HepG2 (cell line): Measurements from ENCODE around the gene SLC6A8. TPM values are rescaled to one million over a fixed set of nuclear protein-coding genes. Genes with fewer than 3 reads are reported as not detected.

Experiments used
- CHCHD3 ChIP-seq: sonication (generic); formaldehyde crosslinking; IDR thresholded peaks from 2 replicates; pipeline ENCODE4 v1.8.0; 2022; ENCODE audit warnings: mild to moderate bottlenecking, missing genetic modification reagents, moderate library complexity
- FOXJ3 ChIP-seq: sonication (generic); formaldehyde crosslinking; IDR thresholded peaks from 2 replicates; pipeline ENCODE4 v1.4.0; 2020; ENCODE audit warnings: missing genetic modification reagents, mild to moderate bottlenecking, borderline replicate concordance
- FOXK2 ChIP-seq: fragments of 450-650 bp; IDR thresholded peaks from 2 replicates; pipeline ENCODE4 v1.6.1; 2016
- GFI1 ChIP-seq: sonication (generic); formaldehyde crosslinking; IDR thresholded peaks from 2 replicates; pipeline ENCODE4 v1.5.0; 2020; ENCODE audit warnings: missing genetic modification reagents, mild to moderate bottlenecking, borderline replicate concordance
- MED13 ChIP-seq: sonication (generic); formaldehyde crosslinking; IDR thresholded peaks from 2 replicates; pipeline ENCODE4 v1.5.0; 2020; ENCODE audit warnings: missing genetic modification reagents
- MEIS1 ChIP-seq: sonication (generic); formaldehyde crosslinking; IDR thresholded peaks from 2 replicates; pipeline ENCODE4 v1.9.0; 2021; ENCODE audit warnings: mild to moderate bottlenecking, missing genetic modification reagents, moderate library complexity, borderline replicate concordance
- NR2F1 ChIP-seq, 2 experiments: fragments of 450-650 bp in 1 of 2; formaldehyde crosslinking in 1 of 2; IDR thresholded peaks; 2 replicates each; pipeline versions ENCODE4 v1.5.0 to v1.6.1; 2016 to 2020; ENCODE audit warnings: mild to moderate bottlenecking in 1 of 2, missing compliant biosample characterization in 1 of 2, missing genetic modification reagents in 1 of 2, moderate library complexity in 1 of 2
- ZFP1 ChIP-seq: IDR thresholded peaks from 2 replicates; pipeline ENCODE4 v1.6.1; 2016
- ZNF253 ChIP-seq: sonication (generic); formaldehyde crosslinking; IDR thresholded peaks from 2 replicates; pipeline ENCODE4 v1.8.0; 2022; ENCODE audit warnings: mild to moderate bottlenecking, missing genetic modification reagents, borderline replicate concordance
- ZNF337 ChIP-seq: sonication (generic); formaldehyde crosslinking; IDR thresholded peaks from 2 replicates; pipeline ENCODE4 v1.5.1; 2020; ENCODE audit warnings: missing genetic modification reagents, low read depth, mild to moderate bottlenecking, borderline replicate concordance
- ZNF563 ChIP-seq: sonication (generic); formaldehyde crosslinking; IDR thresholded peaks from 2 replicates; pipeline ENCODE4 v1.8.0; 2022; ENCODE audit warnings: mild to moderate bottlenecking, moderate library complexity, missing genetic modification reagents
- ZNF652 ChIP-seq: IDR thresholded peaks from 2 replicates; pipeline ENCODE4 v1.6.1; 2016; ENCODE audit warnings: low read depth, borderline replicate concordance
- ZNF773 ChIP-seq: sonication (generic); formaldehyde crosslinking; IDR thresholded peaks from 2 replicates; pipeline ENCODE4 v1.4.0; 2020; ENCODE audit warnings: missing genetic modification reagents, borderline replicate concordance
- ZSCAN12 ChIP-seq: sonication (generic); formaldehyde crosslinking; IDR thresholded peaks from 2 replicates; pipeline ENCODE4 v1.9.0; 2021; ENCODE audit warnings: mild to moderate bottlenecking, missing genetic modification reagents
- ZSCAN29 ChIP-seq: sonication (generic); formaldehyde crosslinking; conservative IDR thresholded peaks from 2 replicates; pipeline ENCODE4 v1.4.0; 2020; ENCODE audit warnings: mild to moderate bottlenecking, missing genetic modification reagents
- polyA plus RNA-seq, 8 experiments: library from polyadenylated mRNA; depleted of rRNA in 3 of 8; stranded (reverse) in 7 of 8; unstranded in 1 of 8; fragments of >200 nt; fragmentation: Illumina TruSeq in 4 of 8; extraction: Trizol in 4 of 8; gene quantifications; 2 replicates each; pipeline versions ENCODE4 v1.2.1 to v1.2.3, GENCODE V29; 2011 to 2016; ENCODE audit warnings: low read depth in 4 of 8, missing spikeins in 1 of 8, mixed read lengths in 1 of 8; ENCODE audit not compliant: insufficient read depth in 1 of 8
- total RNA-seq, 5 experiments: library from RNA; depleted of rRNA; stranded (reverse); fragments of >200 nt; fragmentation: Illumina TruSeq; extraction: Trizol; gene quantifications; 2 replicates each; pipeline ENCODE4 v1.2.3, GENCODE V29; 2016; ENCODE audit warnings: low read depth in 1 of 5
- TF ChIP-seq, protein P1 (sequence below): sonication (generic); formaldehyde crosslinking; IDR thresholded peaks from 2 replicates; pipeline ENCODE4 v1.9.0; 2021; ENCODE audit warnings: missing genetic modification reagents, borderline replicate concordance
- TF ChIP-seq, protein P2 (sequence below): sonication (generic); formaldehyde crosslinking; IDR thresholded peaks from 2 replicates; pipeline ENCODE4 v1.5.1; 2020; ENCODE audit warnings: mild to moderate bottlenecking, moderate library complexity, missing genetic modification reagents
- TF ChIP-seq, protein P3 (sequence below): sonication (generic); formaldehyde crosslinking; IDR thresholded peaks from 2 replicates; pipeline ENCODE4 v1.5.0; 2020; ENCODE audit warnings: mild to moderate bottlenecking, missing genetic modification reagents, moderate library complexity
- TF ChIP-seq, protein P4 (sequence below): sonication (generic); formaldehyde crosslinking; conservative IDR thresholded peaks from 2 replicates; pipeline ENCODE4 v1.5.0; 2020; ENCODE audit warnings: missing genetic modification reagents
- TF ChIP-seq, protein P5 (sequence below), 2 experiments: sonication (generic) in 1 of 2; formaldehyde crosslinking in 1 of 2; IDR thresholded peaks; 2 replicates each; pipeline versions ENCODE4 v1.4.0 to v1.6.1; 2018 to 2020; ENCODE audit warnings: missing genetic modification reagents in 2 of 2, borderline replicate concordance in 1 of 2, low read depth in 1 of 2, mild to moderate bottlenecking in 1 of 2, missing biosample characterization in 1 of 2

The SLC6A8 gene
- total and polyA plus RNA-seq, 2 of the 13 experiments (the other 11 are each of a cell fraction or from before 2014, with no cell fraction given), result 13.9 to 176 TPM

DNA sequence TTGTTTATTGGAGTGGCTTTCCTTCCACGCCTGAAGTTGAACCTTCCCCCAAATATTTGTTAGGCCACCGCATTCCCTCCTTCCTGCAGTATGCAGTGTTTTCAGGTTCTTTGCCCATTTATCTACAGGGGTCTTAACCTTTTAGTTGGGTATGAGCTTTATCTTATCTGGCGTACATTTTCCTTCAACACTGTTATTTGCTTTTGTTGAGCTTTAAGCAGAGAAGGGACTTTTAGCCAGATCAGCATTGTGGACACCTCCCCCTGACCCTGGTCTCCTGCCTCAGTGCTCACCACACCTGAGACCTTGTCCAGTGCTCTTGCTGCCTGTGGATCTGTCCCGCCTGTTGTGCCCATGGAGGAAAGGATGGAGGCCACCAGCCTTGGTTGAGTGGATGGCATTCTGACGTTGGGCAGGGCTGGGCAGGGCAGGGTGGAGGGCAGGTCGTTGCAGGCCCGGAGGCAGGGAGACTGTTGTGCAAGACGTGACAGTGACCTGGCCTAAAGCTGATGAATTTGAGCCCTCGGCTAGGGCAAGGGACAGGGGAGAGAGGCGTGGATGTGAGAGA, 41.7 kb upstream of the SLC6A8 start (continued):
- TF ChIP-seq GFI1 (CRISPR knock-in tag) (no peak), ZSCAN29 (no peak), CHCHD3 (CRISPR knock-in tag) (no peak), ZNF253 (CRISPR knock-in tag) (no peak), ZFP1 (no peak), ZSCAN12 (CRISPR knock-in tag) (no peak), ZNF563 (CRISPR knock-in tag) (no peak), ZNF337 (no peak), FOXK2 (no peak), MED13 (peak; percentile 38; the same call in 1 of the 2 replicates), MEIS1 (CRISPR knock-in tag) (no peak), ZNF652 (CRISPR knock-in tag) (no peak), FOXJ3 (CRISPR knock-in tag) (peak; percentile 49; the same call in 1 of the 2 replicates), ZNF773 (CRISPR knock-in tag) (no peak), NR2F1 (CRISPR knock-in tag; IDR thresholded peaks at IDR 0.05) (peak in 1 of 2 experiments; percentile 24; a peak in 2 of 4 replicates)
- TF ChIP-seq, protein P1, sequence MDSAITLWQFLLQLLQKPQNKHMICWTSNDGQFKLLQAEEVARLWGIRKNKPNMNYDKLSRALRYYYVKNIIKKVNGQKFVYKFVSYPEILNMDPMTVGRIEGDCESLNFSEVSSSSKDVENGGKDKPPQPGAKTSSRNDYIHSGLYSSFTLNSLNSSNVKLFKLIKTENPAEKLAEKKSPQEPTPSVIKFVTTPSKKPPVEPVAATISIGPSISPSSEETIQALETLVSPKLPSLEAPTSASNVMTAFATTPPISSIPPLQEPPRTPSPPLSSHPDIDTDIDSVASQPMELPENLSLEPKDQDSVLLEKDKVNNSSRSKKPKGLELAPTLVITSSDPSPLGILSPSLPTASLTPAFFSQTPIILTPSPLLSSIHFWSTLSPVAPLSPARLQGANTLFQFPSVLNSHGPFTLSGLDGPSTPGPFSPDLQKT (CRISPR knock-in tag), result no peak
- TF ChIP-seq, protein P2, sequence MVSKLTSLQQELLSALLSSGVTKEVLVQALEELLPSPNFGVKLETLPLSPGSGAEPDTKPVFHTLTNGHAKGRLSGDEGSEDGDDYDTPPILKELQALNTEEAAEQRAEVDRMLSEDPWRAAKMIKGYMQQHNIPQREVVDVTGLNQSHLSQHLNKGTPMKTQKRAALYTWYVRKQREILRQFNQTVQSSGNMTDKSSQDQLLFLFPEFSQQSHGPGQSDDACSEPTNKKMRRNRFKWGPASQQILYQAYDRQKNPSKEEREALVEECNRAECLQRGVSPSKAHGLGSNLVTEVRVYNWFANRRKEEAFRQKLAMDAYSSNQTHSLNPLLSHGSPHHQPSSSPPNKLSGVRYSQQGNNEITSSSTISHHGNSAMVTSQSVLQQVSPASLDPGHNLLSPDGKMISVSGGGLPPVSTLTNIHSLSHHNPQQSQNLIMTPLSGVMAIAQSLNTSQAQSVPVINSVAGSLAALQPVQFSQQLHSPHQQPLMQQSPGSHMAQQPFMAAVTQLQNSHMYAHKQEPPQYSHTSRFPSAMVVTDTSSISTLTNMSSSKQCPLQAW (CRISPR knock-in tag), result no peak
- TF ChIP-seq, protein P3, sequence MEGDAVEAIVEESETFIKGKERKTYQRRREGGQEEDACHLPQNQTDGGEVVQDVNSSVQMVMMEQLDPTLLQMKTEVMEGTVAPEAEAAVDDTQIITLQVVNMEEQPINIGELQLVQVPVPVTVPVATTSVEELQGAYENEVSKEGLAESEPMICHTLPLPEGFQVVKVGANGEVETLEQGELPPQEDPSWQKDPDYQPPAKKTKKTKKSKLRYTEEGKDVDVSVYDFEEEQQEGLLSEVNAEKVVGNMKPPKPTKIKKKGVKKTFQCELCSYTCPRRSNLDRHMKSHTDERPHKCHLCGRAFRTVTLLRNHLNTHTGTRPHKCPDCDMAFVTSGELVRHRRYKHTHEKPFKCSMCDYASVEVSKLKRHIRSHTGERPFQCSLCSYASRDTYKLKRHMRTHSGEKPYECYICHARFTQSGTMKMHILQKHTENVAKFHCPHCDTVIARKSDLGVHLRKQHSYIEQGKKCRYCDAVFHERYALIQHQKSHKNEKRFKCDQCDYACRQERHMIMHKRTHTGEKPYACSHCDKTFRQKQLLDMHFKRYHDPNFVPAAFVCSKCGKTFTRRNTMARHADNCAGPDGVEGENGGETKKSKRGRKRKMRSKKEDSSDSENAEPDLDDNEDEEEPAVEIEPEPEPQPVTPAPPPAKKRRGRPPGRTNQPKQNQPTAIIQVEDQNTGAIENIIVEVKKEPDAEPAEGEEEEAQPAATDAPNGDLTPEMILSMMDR (CRISPR knock-in tag), result no peak
- TF ChIP-seq, protein P4, sequence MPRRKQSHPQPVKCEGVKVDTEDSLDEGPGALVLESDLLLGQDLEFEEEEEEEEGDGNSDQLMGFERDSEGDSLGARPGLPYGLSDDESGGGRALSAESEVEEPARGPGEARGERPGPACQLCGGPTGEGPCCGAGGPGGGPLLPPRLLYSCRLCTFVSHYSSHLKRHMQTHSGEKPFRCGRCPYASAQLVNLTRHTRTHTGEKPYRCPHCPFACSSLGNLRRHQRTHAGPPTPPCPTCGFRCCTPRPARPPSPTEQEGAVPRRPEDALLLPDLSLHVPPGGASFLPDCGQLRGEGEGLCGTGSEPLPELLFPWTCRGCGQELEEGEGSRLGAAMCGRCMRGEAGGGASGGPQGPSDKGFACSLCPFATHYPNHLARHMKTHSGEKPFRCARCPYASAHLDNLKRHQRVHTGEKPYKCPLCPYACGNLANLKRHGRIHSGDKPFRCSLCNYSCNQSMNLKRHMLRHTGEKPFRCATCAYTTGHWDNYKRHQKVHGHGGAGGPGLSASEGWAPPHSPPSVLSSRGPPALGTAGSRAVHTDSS (CRISPR knock-in tag), result no peak
- TF ChIP-seq, protein P5, sequence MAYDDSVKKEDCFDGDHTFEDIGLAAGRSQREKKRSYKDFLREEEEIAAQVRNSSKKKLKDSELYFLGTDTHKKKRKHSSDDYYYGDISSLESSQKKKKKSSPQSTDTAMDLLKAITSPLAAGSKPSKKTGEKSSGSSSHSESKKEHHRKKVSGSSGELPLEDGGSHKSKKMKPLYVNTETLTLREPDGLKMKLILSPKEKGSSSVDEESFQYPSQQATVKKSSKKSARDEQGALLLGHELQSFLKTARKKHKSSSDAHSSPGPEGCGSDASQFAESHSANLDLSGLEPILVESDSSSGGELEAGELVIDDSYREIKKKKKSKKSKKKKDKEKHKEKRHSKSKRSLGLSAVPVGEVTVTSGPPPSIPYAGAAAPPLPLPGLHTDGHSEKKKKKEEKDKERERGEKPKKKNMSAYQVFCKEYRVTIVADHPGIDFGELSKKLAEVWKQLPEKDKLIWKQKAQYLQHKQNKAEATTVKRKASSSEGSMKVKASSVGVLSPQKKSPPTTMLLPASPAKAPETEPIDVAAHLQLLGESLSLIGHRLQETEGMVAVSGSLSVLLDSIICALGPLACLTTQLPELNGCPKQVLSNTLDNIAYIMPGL (CRISPR knock-in tag; IDR thresholded peaks at IDR 0.05; ENCODE audit: borderline replicate concordance in 1 of 2, low read depth in 1 of 2), result no peak
